Tibial artery (tissue), 4 donors: ENCODE data around the gene SNRK.

Source experiments
- DNase-seq, 2 donors: peaks; one replicate each; pipeline ENCODE4 v3.0.0-alpha.2; 2019
- H3K27ac ChIP-seq, 2 donors: fragments of 200-600 bp; sonication (generic) in 1 of 2; 1 replicate in 1 of 2; 2 replicates in 1 of 2; pipeline ENCODE4 v1.5.1; 2018 to 2019; ENCODE audit warnings: mild to moderate bottlenecking in 1 of 2
- H3K27me3 ChIP-seq, 2 donors: fragments of 200-600 bp; sonication (generic) in 1 of 2; one replicate each; pipeline versions ENCODE4 v1.5.1 to v1.6.0; 2016 to 2019
- H3K36me3 ChIP-seq, 3 donors: fragments of 200-600 bp; sonication (generic) in 2 of 3; one replicate each; pipeline ENCODE4 v1.5.1; 2016 to 2019; ENCODE audit warnings: mild to moderate bottlenecking in 2 of 3
- H3K4me1 ChIP-seq, 4 donors: fragments of 200-600 bp; sonication (generic) in 2 of 4; 1 replicate in 3 of 4; 2 replicates in 1 of 4; pipeline ENCODE4 v1.5.1; 2016 to 2019
- H3K4me3 ChIP-seq, 2 donors: fragments of 200-600 bp; sonication (generic) in 1 of 2; 1 replicate in 1 of 2; 2 replicates in 1 of 2; pipeline ENCODE4 v1.5.1; 2018 to 2019; ENCODE audit warnings: mild to moderate bottlenecking in 2 of 2
- H3K9me3 ChIP-seq, 3 donors: fragments of 200-600 bp; sonication (generic) in 1 of 3; one replicate each; pipeline ENCODE4 v1.5.1; 2016 to 2019
- intact Hi-C: fragments of 100-400 bp; cut with DNase I; formaldehyde crosslinking; loops from one replicate; pipeline ENCODE4 v1.15.0; 2023; ENCODE audit warnings: low total_unique reads
- TF ChIP-seq, protein P1 (sequence below), 2 experiments: fragments of 200-600 bp in 1 of 2; fragments of 450-650 bp in 1 of 2; IDR thresholded peaks; one replicate each; pipeline ENCODE4 v1.5.1; 2017 to 2019; ENCODE audit warnings: antibody characterized with exemption in 2 of 2, mild to moderate bottlenecking in 1 of 2, moderate library complexity in 1 of 2

The SNRK gene

DNA sequence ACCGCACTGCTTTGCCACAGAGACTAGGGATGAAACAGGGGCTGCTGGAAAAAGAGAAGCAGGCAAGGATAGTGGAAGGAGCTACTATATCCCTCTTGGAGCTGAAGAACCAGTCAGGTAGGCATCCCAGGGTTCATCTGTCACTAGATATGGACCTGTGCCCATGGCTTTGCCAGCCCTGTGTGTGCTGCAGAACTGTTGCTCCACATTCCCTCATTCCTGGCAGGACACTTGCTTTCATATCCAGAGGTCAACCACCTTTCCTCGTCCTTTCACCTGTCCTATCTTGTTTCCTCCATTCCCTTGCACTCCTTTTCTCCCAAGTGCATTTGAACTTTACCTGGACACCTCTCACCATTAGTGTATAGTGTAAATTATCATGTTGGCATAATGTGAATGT lies 12.0 kb downstream of the SNRK start:
- H3K27me3 ChIP-seq = no peaks in the 10 kb centered on the region
- peaks cover 0 to 3% (median 3%) of the 10 kb centered on the region in 3 donors for H3K36me3 ChIP-seq
- no peak for DNase-seq
- intact Hi-C loops = no loop called here
- H3K9me3 ChIP-seq = no peaks in the 10 kb centered on the region
- no peak overlapping the region for H3K27ac ChIP-seq
- no peak overlapping the region for H3K4me3 ChIP-seq
- TF ChIP-seq, protein P1, sequence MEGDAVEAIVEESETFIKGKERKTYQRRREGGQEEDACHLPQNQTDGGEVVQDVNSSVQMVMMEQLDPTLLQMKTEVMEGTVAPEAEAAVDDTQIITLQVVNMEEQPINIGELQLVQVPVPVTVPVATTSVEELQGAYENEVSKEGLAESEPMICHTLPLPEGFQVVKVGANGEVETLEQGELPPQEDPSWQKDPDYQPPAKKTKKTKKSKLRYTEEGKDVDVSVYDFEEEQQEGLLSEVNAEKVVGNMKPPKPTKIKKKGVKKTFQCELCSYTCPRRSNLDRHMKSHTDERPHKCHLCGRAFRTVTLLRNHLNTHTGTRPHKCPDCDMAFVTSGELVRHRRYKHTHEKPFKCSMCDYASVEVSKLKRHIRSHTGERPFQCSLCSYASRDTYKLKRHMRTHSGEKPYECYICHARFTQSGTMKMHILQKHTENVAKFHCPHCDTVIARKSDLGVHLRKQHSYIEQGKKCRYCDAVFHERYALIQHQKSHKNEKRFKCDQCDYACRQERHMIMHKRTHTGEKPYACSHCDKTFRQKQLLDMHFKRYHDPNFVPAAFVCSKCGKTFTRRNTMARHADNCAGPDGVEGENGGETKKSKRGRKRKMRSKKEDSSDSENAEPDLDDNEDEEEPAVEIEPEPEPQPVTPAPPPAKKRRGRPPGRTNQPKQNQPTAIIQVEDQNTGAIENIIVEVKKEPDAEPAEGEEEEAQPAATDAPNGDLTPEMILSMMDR (IDR thresholded peaks at IDR 0.05) = no peak
- peaks cover 0 to 20% (median 10%) of the 10 kb centered on the region in 4 donors for H3K4me1 ChIP-seq

- H3K4me1 ChIP-seq = peaks cover 0 to 20% (median 8%) of the 10 kb centered on the region in 4 donors
- no peak for DNase-seq
- no peaks in the 10 kb centered on the region for H3K27me3 ChIP-seq
Measured at GRCh38 chr3:43298761-43299160, 12.4 kb downstream of the SNRK start.

GRCh38 chr3:43302116-43302880 lies 16.0 kb downstream of the SNRK start:
- TF ChIP-seq, protein P1 (IDR thresholded peaks at IDR 0.05) = no peak
- Histone ChIP-seq H3K9me3 (no peaks in the 10 kb centered on the region), H3K27ac (no peak overlapping the region), H3K27me3 (no peaks in the 10 kb centered on the region), H3K4me1 (peaks cover 0 to 7% (median under 1%) of the 10 kb centered on the region in 4 donors), H3K4me3 (no peak overlapping the region), H3K36me3 (peaks cover 12 to 20% (median 15%) of the 10 kb centered on the region in 3 donors)
- no peak for DNase-seq
- intact Hi-C loops = no loop called here

More at GRCh38 chr3:43298761-43299160, 12.4 kb downstream of the SNRK start:
- Histone ChIP-seq H3K9me3 (no peaks in the 10 kb centered on the region), H3K36me3 (peaks cover 0 to 8% (median 7%) of the 10 kb centered on the region in 3 donors), H3K27ac (no peak overlapping the region), H3K4me3 (no peak overlapping the region)
- intact Hi-C loops = no loop called here
- TF ChIP-seq, protein P1 (IDR thresholded peaks at IDR 0.05) = no peak

DNA sequence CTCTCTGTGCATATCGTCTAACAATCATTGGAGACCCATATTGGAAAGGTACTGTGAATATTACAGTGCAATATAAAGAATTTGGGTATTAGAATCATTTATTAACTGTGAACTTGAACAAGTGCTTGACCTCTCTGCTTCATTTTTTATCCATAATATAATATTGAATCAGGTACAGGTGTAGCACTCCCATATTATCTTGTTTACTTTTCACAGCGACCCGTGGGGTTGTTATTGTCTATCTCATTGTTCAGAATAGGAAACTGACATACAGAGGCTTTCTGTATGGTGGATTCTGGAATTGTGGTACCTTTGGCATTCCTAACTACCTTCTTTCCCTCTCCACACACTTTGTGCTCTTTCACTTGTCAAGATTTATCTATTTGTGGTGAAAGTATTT lies 17.8 kb downstream of the SNRK start:
- TF ChIP-seq, protein P1 (IDR thresholded peaks at IDR 0.05) = no peak
- intact Hi-C loops = no loop called here
- Histone ChIP-seq H3K27me3 (no peaks in the 10 kb centered on the region), H3K27ac (no peak overlapping the region), H3K36me3 (peaks cover 22 to 31% (median 27%) of the 10 kb centered on the region in 3 donors), H3K9me3 (no peaks in the 10 kb centered on the region), H3K4me3 (no peak overlapping the region), H3K4me1 (no peaks in the 10 kb centered on the region)
- DNase-seq = no peak

- Histone ChIP-seq H3K27me3 (no peaks in the 10 kb centered on the region), H3K4me3 (no peak overlapping the region), H3K27ac (no peak overlapping the region), H3K4me1 (no peaks in the 10 kb centered on the region), H3K9me3 (no peaks in the 10 kb centered on the region), H3K36me3 (peaks cover 22 to 31% (median 27%) of the 10 kb centered on the region in 3 donors)
- TF ChIP-seq, protein P1 (IDR thresholded peaks at IDR 0.05) = no peak
- intact Hi-C loops = no loop called here
- DNase-seq = no peak
Measured at GRCh38 chr3:43307226-43307625, 20.9 kb downstream of the SNRK start.
